ENCODE results near the gene IRF3. TPM values are rescaled to one million over a fixed set of nuclear protein-coding genes. Genes with fewer than 3 reads are reported as not detected.

The IRF3 gene
- polyA plus RNA-seq, 1 donor: 95.2 TPM

DNA sequence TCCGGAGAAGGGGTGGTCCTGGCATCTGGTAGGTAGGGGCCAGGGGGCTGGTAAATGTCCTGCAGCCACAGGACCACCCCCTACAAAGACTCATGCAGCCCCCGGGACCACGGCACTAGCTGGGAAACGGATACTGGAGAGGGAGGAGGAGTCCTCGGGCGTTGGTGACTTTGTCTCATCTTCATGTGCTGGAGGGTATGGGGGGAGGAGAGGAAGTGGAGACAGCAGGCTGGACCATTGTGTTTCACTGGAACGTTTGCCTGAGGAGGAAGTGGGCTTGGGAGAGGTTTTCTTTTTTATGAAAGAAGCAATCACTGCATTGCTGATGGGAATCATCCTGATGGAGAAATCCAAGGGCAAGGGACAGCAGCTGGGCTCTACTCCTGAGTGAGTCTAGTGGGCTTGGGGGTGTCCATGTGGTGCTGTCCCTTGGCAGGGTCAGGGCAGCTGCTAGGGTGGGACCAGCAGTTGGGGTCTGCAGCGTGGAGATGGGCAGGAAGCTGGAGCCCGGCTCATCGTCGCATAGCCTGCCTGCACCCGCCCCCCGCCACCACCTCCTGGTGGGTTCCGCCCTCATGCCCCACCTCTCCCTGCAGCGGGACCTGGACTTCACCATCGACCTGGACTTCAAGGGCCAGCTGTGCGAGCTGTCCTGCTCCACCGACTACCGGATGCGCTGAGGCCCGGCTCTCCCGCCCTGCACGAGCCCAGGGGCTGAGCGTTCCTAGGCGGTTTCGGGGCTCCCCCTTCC, 22.1 kb upstream of the IRF3 start:
- Histone ChIP-seq H3K4me1 (ENCODE audit: control insufficient read depth, insufficient read depth, low read length) (peaks cover 18% of the 10 kb centered on the region), H3K36me3 (ENCODE audit: control insufficient read depth, insufficient read depth, low read length) (peaks cover 47% of the 10 kb centered on the region), H3K27ac (ENCODE audit: low read length) (peak overlapping the region; percentile 26), H3K4me3 (ENCODE audit: low read length) (no peak overlapping the region), H3K9me3 (ENCODE audit: control insufficient read depth, low read depth, low read length) (peaks cover 5% of the 10 kb centered on the region), H3K27me3 (ENCODE audit: control insufficient read depth, insufficient read depth, low read length) (peaks cover 39% of the 10 kb centered on the region)
- no CpG with 5 or more reads among the region's 26 CpGs for WGBS (ENCODE audit: insufficient coverage, low lambda C conversion rate)
- DNase-seq: no peak

DNA sequence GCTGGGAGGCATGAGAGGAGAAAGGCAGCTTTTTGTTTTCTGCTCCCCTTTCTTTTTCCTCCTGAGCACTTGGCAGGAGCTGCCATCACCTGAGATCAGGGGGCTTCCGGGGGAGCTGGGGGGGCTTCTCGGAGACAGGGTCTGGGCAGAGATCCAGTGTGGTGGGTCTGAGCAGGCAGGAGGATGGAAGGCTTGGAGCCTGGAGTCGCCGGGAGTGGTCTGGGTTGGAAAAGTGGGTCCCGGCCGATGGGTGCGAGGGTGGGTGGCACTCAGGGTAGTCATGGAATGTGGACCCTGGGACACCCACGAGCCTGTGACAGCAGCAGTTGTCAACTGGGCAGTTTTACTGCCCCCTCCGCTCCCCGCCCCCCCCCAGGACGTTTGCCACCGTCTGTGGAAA, 21.5 kb upstream of the IRF3 start:
- peaks cover 5% of the 10 kb centered on the region for H3K9me3 ChIP-seq (ENCODE audit: control insufficient read depth, low read depth, low read length)
- H3K27me3 ChIP-seq (ENCODE audit: control insufficient read depth, insufficient read depth, low read length): peaks cover 33% of the 10 kb centered on the region
- H3K27ac ChIP-seq (ENCODE audit: low read length): no peak overlapping the region
- no peak overlapping the region for H3K4me3 ChIP-seq (ENCODE audit: low read length)
- WGBS (ENCODE audit: insufficient coverage, low lambda C conversion rate): no CpG with 5 or more reads among the region's 12 CpGs
- DNase-seq: no peak
- peaks cover 18% of the 10 kb centered on the region for H3K4me1 ChIP-seq (ENCODE audit: control insufficient read depth, insufficient read depth, low read length)
- H3K36me3 ChIP-seq (ENCODE audit: control insufficient read depth, insufficient read depth, low read length): peaks cover 52% of the 10 kb centered on the region

- H3K27me3 ChIP-seq (ENCODE audit: control insufficient read depth, insufficient read depth, low read length): peaks cover 27% of the 10 kb centered on the region
- H3K27ac ChIP-seq (ENCODE audit: low read length): no peak overlapping the region
- peaks cover 57% of the 10 kb centered on the region for H3K36me3 ChIP-seq (ENCODE audit: control insufficient read depth, insufficient read depth, low read length)
- H3K4me1 ChIP-seq (ENCODE audit: control insufficient read depth, insufficient read depth, low read length): peaks cover 18% of the 10 kb centered on the region
- DNase-seq: no peak
- peaks cover 8% of the 10 kb centered on the region for H3K9me3 ChIP-seq (ENCODE audit: control insufficient read depth, low read depth, low read length)
- WGBS (ENCODE audit: insufficient coverage, low lambda C conversion rate): no CpG with 5 or more reads among the region's 27 CpGs
- no peak overlapping the region for H3K4me3 ChIP-seq (ENCODE audit: low read length)
Observed at GRCh38 chr19:49686503-49687088, 20.9 kb upstream of the IRF3 start.

DNA sequence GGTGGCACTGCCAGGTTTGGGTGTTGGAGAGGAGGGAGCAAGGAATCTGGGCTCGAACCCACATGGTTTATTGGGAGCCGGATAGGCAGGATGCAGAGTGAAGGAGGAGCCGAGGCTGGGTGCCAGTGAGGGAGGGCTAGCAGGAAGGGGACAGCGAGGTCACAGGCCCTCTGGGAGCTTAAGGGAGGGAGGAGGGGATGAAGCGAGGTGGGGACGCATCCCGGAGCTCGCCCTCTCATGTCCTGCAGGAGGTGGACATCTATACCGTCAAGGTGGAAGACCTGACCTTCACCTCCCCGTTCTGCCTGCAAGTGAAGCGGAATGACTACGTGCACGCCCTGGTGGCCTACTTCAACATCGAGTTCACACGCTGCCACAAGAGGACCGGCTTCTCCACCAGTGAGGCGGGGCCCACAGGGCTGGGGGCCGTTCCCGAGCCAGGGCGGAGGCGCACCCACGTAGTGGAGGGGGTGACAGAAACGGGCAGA, 20.2 kb upstream of the IRF3 start:
- H3K36me3 ChIP-seq (ENCODE audit: control insufficient read depth, insufficient read depth, low read length): peaks cover 62% of the 10 kb centered on the region
- H3K27ac ChIP-seq (ENCODE audit: low read length): no peak overlapping the region
- no peak overlapping the region for H3K4me3 ChIP-seq (ENCODE audit: low read length)
- peaks cover 17% of the 10 kb centered on the region for H3K4me1 ChIP-seq (ENCODE audit: control insufficient read depth, insufficient read depth, low read length)
- DNase-seq: no peak
- WGBS (ENCODE audit: insufficient coverage, low lambda C conversion rate): no CpG with 5 or more reads among the region's 23 CpGs
- peaks cover 8% of the 10 kb centered on the region for H3K9me3 ChIP-seq (ENCODE audit: control insufficient read depth, low read depth, low read length)
- peaks cover 20% of the 10 kb centered on the region for H3K27me3 ChIP-seq (ENCODE audit: control insufficient read depth, insufficient read depth, low read length)

DNA sequence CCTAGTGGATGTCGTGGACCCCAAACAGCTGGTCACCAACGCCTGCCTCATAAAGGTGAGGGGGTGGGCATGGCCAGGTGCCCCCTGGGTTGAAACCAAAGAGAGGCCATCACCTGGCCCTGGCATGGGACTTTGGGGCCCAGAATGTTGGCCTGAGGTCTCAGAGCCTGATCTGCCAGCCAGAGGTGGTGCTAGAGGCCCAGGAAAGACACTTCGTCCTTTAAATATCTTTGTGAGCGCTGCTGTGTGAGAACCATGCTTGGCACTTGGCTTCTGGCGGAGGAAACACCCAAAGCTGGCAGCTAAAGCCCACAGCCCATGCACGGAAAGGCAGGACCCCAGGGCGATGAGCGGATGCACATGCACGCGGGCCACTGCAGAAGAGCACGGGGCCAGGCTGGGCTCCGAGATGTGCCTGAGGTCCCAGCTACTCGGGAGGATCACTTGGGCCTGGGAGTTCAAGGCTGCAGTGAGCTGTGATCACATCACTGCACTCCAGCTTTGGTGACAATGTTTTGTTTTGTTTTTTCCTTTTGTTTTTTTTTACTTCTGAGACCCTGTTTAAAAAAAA, 19.4 kb upstream of the IRF3 start:
- no peak for DNase-seq
- no CpG with 5 or more reads among the region's 13 CpGs for WGBS (ENCODE audit: insufficient coverage, low lambda C conversion rate)
- H3K4me1 ChIP-seq (ENCODE audit: control insufficient read depth, insufficient read depth, low read length): peaks cover 16% of the 10 kb centered on the region
- H3K27me3 ChIP-seq (ENCODE audit: control insufficient read depth, insufficient read depth, low read length): peaks cover 12% of the 10 kb centered on the region
- H3K36me3 ChIP-seq (ENCODE audit: control insufficient read depth, insufficient read depth, low read length): peaks cover 63% of the 10 kb centered on the region
- H3K9me3 ChIP-seq (ENCODE audit: control insufficient read depth, low read depth, low read length): peaks cover 6% of the 10 kb centered on the region
- H3K4me3 ChIP-seq (ENCODE audit: low read length): no peak overlapping the region
- no peak overlapping the region for H3K27ac ChIP-seq (ENCODE audit: low read length)

DNA sequence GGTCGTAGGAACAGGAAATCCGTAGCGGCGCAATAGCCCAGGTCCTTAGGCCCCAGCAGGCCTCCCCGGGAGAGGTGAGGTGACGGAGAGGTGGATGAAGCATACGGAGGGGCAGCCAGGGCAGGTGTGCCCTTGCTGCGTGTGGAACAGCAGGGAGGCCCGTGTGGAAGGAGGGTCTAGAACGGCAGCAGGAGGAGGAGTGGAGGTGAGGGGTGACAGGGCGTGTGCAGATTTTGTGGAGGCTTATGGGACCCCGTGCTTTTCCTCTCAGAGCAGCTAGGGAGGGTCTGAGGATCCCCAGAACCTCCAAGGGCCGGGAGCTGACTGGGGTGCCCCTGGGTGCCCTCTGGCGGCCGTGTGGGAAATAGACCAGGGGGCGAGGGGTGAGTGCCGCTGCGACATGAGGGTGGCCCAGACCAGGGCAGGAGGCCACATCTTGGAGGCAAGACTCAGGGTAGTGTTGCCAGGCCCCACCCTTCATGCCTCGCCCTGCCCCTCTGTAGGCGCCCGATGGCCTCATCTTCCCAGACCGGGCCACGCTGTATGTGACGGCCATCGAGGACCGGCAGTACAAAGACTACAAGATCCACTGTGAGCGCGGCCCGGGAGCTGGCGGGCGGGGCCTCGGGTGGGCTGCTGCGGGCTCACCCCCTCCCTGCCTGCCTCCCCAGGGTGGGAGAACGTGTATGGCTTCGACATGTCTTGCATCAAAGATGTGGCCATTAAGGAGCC, 18.8 kb upstream of the IRF3 start:
- Histone ChIP-seq H3K4me1 (ENCODE audit: control insufficient read depth, insufficient read depth, low read length) (peaks cover 16% of the 10 kb centered on the region), H3K36me3 (ENCODE audit: control insufficient read depth, insufficient read depth, low read length) (peaks cover 63% of the 10 kb centered on the region), H3K27ac (ENCODE audit: low read length) (no peak overlapping the region), H3K4me3 (ENCODE audit: low read length) (no peak overlapping the region), H3K27me3 (ENCODE audit: control insufficient read depth, insufficient read depth, low read length) (peaks cover 6% of the 10 kb centered on the region), H3K9me3 (ENCODE audit: control insufficient read depth, low read depth, low read length) (peaks cover 3% of the 10 kb centered on the region)
- DNase-seq: no peak
- 92% methylated on average over 5 of the region's 35 CpGs for WGBS (ENCODE audit: insufficient coverage, low lambda C conversion rate)

DNA sequence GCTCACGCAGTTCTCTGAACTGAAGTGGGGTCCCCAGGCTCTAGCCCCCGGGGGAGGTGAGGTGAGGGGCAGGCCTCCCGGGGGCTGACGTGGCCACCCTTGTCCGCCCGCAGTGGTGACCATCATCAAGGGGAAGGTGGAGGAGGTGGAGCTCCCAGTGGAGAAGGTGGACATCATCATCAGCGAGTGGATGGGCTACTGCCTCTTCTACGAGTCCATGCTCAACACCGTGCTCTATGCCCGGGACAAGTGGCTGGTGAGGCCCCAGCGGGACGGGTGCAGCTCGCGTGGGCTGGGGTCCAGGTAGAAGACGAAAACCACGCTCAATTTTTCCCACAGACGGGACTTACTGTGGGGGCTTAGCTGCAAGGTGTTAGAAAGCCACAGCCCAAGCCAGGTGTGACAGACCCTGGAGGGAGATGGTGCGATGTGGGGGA, 18.2 kb upstream of the IRF3 start:
- WGBS (ENCODE audit: insufficient coverage, low lambda C conversion rate): no CpG with 5 or more reads among the region's 18 CpGs
- Histone ChIP-seq H3K36me3 (ENCODE audit: control insufficient read depth, insufficient read depth, low read length) (peaks cover 63% of the 10 kb centered on the region), H3K9me3 (ENCODE audit: control insufficient read depth, low read depth, low read length) (peaks cover 3% of the 10 kb centered on the region), H3K27ac (ENCODE audit: low read length) (no peak overlapping the region), H3K4me1 (ENCODE audit: control insufficient read depth, insufficient read depth, low read length) (peaks cover 18% of the 10 kb centered on the region), H3K27me3 (ENCODE audit: control insufficient read depth, insufficient read depth, low read length) (no peaks in the 10 kb centered on the region), H3K4me3 (ENCODE audit: low read length) (no peak overlapping the region)
- no peak for DNase-seq

- Histone ChIP-seq H3K9me3 (ENCODE audit: control insufficient read depth, low read depth, low read length) (peaks cover 3% of the 10 kb centered on the region), H3K4me1 (ENCODE audit: control insufficient read depth, insufficient read depth, low read length) (peaks cover 18% of the 10 kb centered on the region), H3K27ac (ENCODE audit: low read length) (no peak overlapping the region), H3K27me3 (ENCODE audit: control insufficient read depth, insufficient read depth, low read length) (no peaks in the 10 kb centered on the region), H3K4me3 (ENCODE audit: low read length) (no peak overlapping the region), H3K36me3 (ENCODE audit: control insufficient read depth, insufficient read depth, low read length) (peaks cover 55% of the 10 kb centered on the region)
- DNase-seq: no peak
- WGBS (ENCODE audit: insufficient coverage, low lambda C conversion rate): 100% methylated on average over 3 of the region's 8 CpGs
Observed at GRCh38 chr19:49682274-49682673, 16.6 kb upstream of the IRF3 start.

- no CpG with 5 or more reads among the region's 19 CpGs for WGBS (ENCODE audit: insufficient coverage, low lambda C conversion rate)
- no peak for DNase-seq
- Histone ChIP-seq H3K27ac (ENCODE audit: low read length) (no peak overlapping the region), H3K27me3 (ENCODE audit: control insufficient read depth, insufficient read depth, low read length) (no peaks in the 10 kb centered on the region), H3K4me3 (ENCODE audit: low read length) (no peak overlapping the region), H3K9me3 (ENCODE audit: control insufficient read depth, low read depth, low read length) (peaks cover 3% of the 10 kb centered on the region), H3K4me1 (ENCODE audit: control insufficient read depth, insufficient read depth, low read length) (peaks cover 18% of the 10 kb centered on the region), H3K36me3 (ENCODE audit: control insufficient read depth, insufficient read depth, low read length) (peaks cover 52% of the 10 kb centered on the region)
Observed at GRCh38 chr19:49681830-49682229, 16.2 kb upstream of the IRF3 start.

All from large intestine (tissue), 3 donors.